GM19463 (cell line): ENCODE measurements around the gene DPAGT1.
"Not testable (repeated sequence)": the region's sequence is repeated elsewhere in the genome, so short reads cannot be mapped to it uniquely, and the experiment has no call there.

Source experiments
- ATAC-seq: cut with Tn5 transposase; IDR thresholded peaks from one replicate; pipeline ENCODE4 v1.9.1; 2021; ENCODE audit warnings: mild to moderate bottlenecking, moderate library complexity; ENCODE audit not compliant: unreplicated experiment

DPAGT1 gene

GRCh38 chr11:119116235-119116594 lies 14.6 kb upstream of the DPAGT1 start:
- no peak for ATAC-seq

- ATAC-seq, result no peak
Measured at GRCh38 chr11:119115484-119116234, 14.0 kb upstream of the DPAGT1 start.

- ATAC-seq, result no peak
Measured at GRCh38 chr11:119114351-119114750, 12.7 kb upstream of the DPAGT1 start.

- no peak for ATAC-seq
Measured at GRCh38 chr11:119113716-119114115, 12.1 kb upstream of the DPAGT1 start.

GRCh38 chr11:119112314-119113020 lies 10.8 kb upstream of the DPAGT1 start:
- no peak for ATAC-seq

GRCh38 chr11:119111361-119111925 lies 9.8 kb upstream of the DPAGT1 start:
- ATAC-seq, result no peak

GRCh38 chr11:119110439-119110838 lies 8.8 kb upstream of the DPAGT1 start:
- ATAC-seq, result no peak

- no peak for ATAC-seq
Measured at GRCh38 chr11:119109843-119110242, 8.2 kb upstream of the DPAGT1 start.

- ATAC-seq, result no peak
Measured at GRCh38 chr11:119108857-119109221, 7.2 kb upstream of the DPAGT1 start.

- peak; percentile 8 for ATAC-seq
Measured at GRCh38 chr11:119108146-119108856, 6.6 kb upstream of the DPAGT1 start.

- peak; percentile 23 for ATAC-seq
Measured at GRCh38 chr11:119107538-119108145, 6.0 kb upstream of the DPAGT1 start.

- ATAC-seq, result peak; percentile 79
Measured at GRCh38 chr11:119106564-119107537, 5.2 kb upstream of the DPAGT1 start, which contains the start of gene C2CD2L. Gene C2CD2L (plus strand): TSS chr11:119107344. CDS start chr11:119107742, 398 bp downstream.

- ATAC-seq, result no peak
Measured at GRCh38 chr11:119103793-119104192, 2.1 kb upstream of the DPAGT1 start.

GRCh38 chr11:119103161-119103664 lies 1.6 kb upstream of the DPAGT1 start:
- ATAC-seq, result not testable (repeated sequence)

GRCh38 chr11:119100994-119101758 lies 477 bp downstream of the DPAGT1 start:
- ATAC-seq, result peak; percentile 14

- no peak for ATAC-seq
Measured at GRCh38 chr11:119100246-119100970, 1.2 kb downstream of the DPAGT1 start.

- ATAC-seq, result no peak
Measured at GRCh38 chr11:119099711-119100110, 1.9 kb downstream of the DPAGT1 start.
